ENCODE data around the gene PRKAR1B. TPM values are rescaled to one million over a fixed set of nuclear protein-coding genes. Genes with fewer than 3 reads are reported as not detected.

Gene PRKAR1B
- total RNA-seq, 4 donors from 2014 or later, result 7.3 to 15.6 (median 12.3) TPM

- Histone ChIP-seq H3K27ac (no peak overlapping the region), H3K36me3 (no peaks in the 10 kb centered on the region), H3K9me3 (no peaks in the 10 kb centered on the region), H3K4me3 (replicated peaks in 1 of 3) (no peak overlapping the region), H3K4me1 (no peaks in the 10 kb centered on the region), H3K27me3 (no peaks in the 10 kb centered on the region)
- no peak for DNase-seq
- 61 to 84% methylated on average over 12 of the region's 12 CpGs for WGBS, 2 donors
- intact Hi-C loops (cut with DNase I), result no loop called here
- TF ChIP-seq CTCF (IDR thresholded peaks at IDR 0.05), result no peak
- TF ChIP-seq POLR2A (IDR thresholded peaks at IDR 0.05), result no peak
These were observed 139.3 kb downstream of the PRKAR1B start for GRCh38 chr7:587767-588166.

DNA sequence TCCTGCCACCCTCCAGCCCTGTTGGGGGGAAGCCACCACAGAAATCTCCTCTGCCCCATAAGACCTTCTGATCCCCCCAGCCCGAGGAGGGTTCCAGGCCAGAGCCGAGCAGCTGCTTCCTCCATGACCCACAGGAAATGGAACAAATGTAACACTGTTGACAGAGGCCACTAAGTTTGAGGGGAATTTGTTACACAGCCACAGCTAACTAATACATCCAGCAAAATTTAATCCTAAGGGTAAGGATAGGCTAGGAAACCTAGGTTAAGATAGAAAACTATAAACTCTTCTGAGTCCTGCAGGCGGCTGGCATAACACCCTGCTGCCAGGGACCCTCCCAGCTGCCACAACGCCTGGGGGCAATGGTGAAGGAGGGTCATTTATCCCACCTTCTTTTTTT lies 140.6 kb downstream of the PRKAR1B start:
- Histone ChIP-seq H3K27me3 (no peaks in the 10 kb centered on the region), H3K4me3 (replicated peaks in 1 of 3) (no peak overlapping the region), H3K27ac (no peak overlapping the region), H3K4me1 (no peaks in the 10 kb centered on the region), H3K9me3 (no peaks in the 10 kb centered on the region), H3K36me3 (no peaks in the 10 kb centered on the region)
- TF ChIP-seq POLR2A (IDR thresholded peaks at IDR 0.05) (no peak), CTCF (IDR thresholded peaks at IDR 0.05) (no peak)
- intact Hi-C loops (cut with DNase I), result no loop called here
- no peak for DNase-seq
- 86 to 93% methylated on average over 4 of the region's 4 CpGs for WGBS, 2 donors

DNA sequence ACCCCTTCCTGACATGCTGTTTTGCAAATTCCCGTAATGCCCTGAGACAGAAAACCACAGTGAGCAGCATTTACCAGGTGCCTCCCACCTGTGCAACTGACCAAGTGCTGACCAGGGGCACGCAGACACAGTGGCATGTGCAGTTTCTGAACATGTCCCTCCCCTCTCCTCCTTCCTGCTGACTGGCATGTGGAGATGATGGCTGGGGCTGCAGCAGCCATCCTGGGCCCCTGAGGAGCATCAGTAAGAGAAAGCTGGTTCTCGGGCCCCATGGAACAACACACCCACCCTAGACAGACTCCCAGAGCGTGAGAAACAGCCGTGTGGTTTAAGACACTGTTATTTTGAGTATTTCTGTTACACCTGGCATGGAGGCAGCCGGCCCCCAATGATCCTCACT lies 141.2 kb downstream of the PRKAR1B start:
- intact Hi-C loops (cut with DNase I), result no loop called here
- Histone ChIP-seq H3K36me3 (no peaks in the 10 kb centered on the region), H3K4me1 (no peaks in the 10 kb centered on the region), H3K27ac (no peak overlapping the region), H3K9me3 (no peaks in the 10 kb centered on the region), H3K4me3 (replicated peaks in 1 of 3) (no peak overlapping the region), H3K27me3 (no peaks in the 10 kb centered on the region)
- no peak for DNase-seq
- WGBS, 2 donors, result 92 to 93% methylated on average over 6 of the region's 6 CpGs
- TF ChIP-seq POLR2A (IDR thresholded peaks at IDR 0.05) (no peak), CTCF (IDR thresholded peaks at IDR 0.05) (no peak)

GRCh38 chr7:585229-585711 lies 141.8 kb downstream of the PRKAR1B start:
- Histone ChIP-seq H3K9me3 (no peaks in the 10 kb centered on the region), H3K4me3 (replicated peaks in 1 of 3) (no peak overlapping the region), H3K4me1 (no peaks in the 10 kb centered on the region), H3K27me3 (no peaks in the 10 kb centered on the region), H3K27ac (no peak overlapping the region), H3K36me3 (no peaks in the 10 kb centered on the region)
- intact Hi-C loops (cut with DNase I), result no loop called here
- WGBS, 2 donors, result 78 to 87% methylated on average over 13 to 18 of the region's 18 CpGs
- no peak for DNase-seq
- TF ChIP-seq POLR2A (IDR thresholded peaks at IDR 0.05) (no peak), CTCF (IDR thresholded peaks at IDR 0.05) (no peak)

DNA sequence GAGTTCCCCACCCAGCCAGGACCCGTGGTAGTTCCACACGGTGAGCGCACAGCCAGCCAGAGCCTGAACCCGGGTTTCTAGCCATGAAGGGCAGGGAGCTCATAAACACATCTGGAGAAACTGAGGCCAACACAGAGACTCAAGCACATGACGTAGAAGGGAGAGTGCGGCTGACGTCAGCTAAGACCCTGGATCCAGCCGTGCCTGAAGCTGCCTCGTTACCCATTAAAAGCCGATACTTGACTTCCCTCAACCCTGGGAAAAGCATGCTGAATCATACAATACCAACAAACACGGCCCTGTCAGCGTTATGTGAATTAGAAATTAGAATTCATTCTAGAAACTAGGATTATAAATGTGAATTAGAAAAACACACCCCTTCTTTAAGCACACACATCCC lies 142.3 kb downstream of the PRKAR1B start:
- Histone ChIP-seq H3K27me3 (no peaks in the 10 kb centered on the region), H3K36me3 (no peaks in the 10 kb centered on the region), H3K9me3 (no peaks in the 10 kb centered on the region), H3K4me1 (no peaks in the 10 kb centered on the region), H3K27ac (no peak overlapping the region), H3K4me3 (replicated peaks in 1 of 3) (no peak overlapping the region)
- no peak for TF ChIP-seq CTCF (IDR thresholded peaks at IDR 0.05)
- TF ChIP-seq POLR2A (IDR thresholded peaks at IDR 0.05), result no peak
- WGBS, 2 donors, result 92 to 95% methylated on average over 12 of the region's 12 CpGs
- DNase-seq, result no peak
- intact Hi-C loops (cut with DNase I), result no loop called here

Data from thyroid gland (tissue), 4 donors.